ENCODE results near the gene CIT. TPM values are rescaled to one million over a fixed set of nuclear protein-coding genes. Genes with fewer than 3 reads are reported as not detected.

CIT gene
- total and polyA plus RNA-seq, 2 donors (not counting 3 experiments of a cell fraction or from before 2014, with no cell fraction given), result 13.3 to 61.8 TPM

DNA sequence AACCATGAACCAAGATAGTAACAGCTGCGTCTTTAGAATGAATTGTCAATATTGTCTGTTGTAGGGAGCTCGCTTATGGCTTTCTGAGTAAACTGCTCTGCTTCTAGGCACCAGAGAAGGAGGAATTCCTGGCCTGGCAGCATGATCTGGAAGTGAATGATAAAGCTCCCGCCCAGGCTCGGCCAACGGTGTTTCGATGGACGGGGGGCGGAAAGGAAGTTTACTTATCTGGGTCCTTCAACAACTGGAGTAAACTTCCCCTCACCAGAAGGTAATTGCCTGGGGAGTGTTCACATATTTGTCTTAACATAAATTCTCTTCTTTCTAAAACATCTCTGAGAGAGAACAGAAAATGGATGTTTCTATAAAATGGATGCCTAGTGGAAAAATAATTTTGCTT, 204.9 kb downstream of the CIT start:
- peaks cover 4% of the 10 kb centered on the region for H3K79me2 ChIP-seq (ENCODE audit: control insufficient read depth, insufficient read depth, low read length)
- H3K9me1 ChIP-seq (replicated peaks; ENCODE audit: control insufficient read depth, extremely low read depth, insufficient read depth, low read length), result no peaks in the 10 kb centered on the region
- POLR2A ChIA-PET, result no interaction called here
- H3K9me3 ChIP-seq (replicated peaks; ENCODE audit: control insufficient read depth, insufficient read depth, low read length), result no peaks in the 10 kb centered on the region
- no peak overlapping the region for H3K27ac ChIP-seq (ENCODE audit: insufficient read depth, low read depth, low read length)
- H3K4me2 ChIP-seq (ENCODE audit: insufficient read depth, low read length), result no peak overlapping the region
- H3K27me3 ChIP-seq (ENCODE audit: control insufficient read depth in 2 of 2, insufficient read depth in 2 of 2, low read length in 2 of 2), result no peaks in the 10 kb centered on the region
- CTCF ChIA-PET, result interaction anchor here (0.7 to 4.2 kb wide), 3 partner anchors 10 to 108 kb away, joined by 3 to 30 read pairs (median 3); no protein-coding TSS in a partner anchor
- peaks cover 6% of the 10 kb centered on the region in 2 experiments for H3K36me3 ChIP-seq (ENCODE audit: control insufficient read depth in 2 of 2, extremely low read depth in 1 of 2, insufficient read depth in 2 of 2, low read length in 2 of 2)
- H3K9ac ChIP-seq (replicated peaks; ENCODE audit: extremely low read depth, insufficient read depth, low read length), result no peak overlapping the region
- intact Hi-C loops (cut with micrococcal nuclease) (no loop called here), dilution Hi-C loops (cut with MboI; ENCODE audit: extremely low pct_ligation_motif_present, low sequenced_read_pairs) (no loop called here)
- FAIRE-seq, result no peak
- H3K4me3 ChIP-seq (replicated peaks in 1 of 3; ENCODE audit: insufficient read depth in 1 of 3, low read depth in 1 of 3, low read length in 3 of 3), result no peak overlapping the region
- peaks cover 36% of the 10 kb centered on the region for H3K4me1 ChIP-seq (ENCODE audit: control insufficient read depth, extremely low read depth, insufficient read depth, low read length)
- DNase-seq (ENCODE audit: low read depth, low spot score), result no peak
- no peaks in the 10 kb centered on the region for H4K20me1 ChIP-seq (replicated peaks; ENCODE audit: control insufficient read depth, extremely low read depth, insufficient read depth, low read length)
- H2AFZ ChIP-seq (ENCODE audit: low read depth, low read length), result no peak overlapping the region
- TF ChIP-seq GATA2 (IDR thresholded peaks at IDR 0.05; ENCODE audit: insufficient read depth, insufficient read length, low read depth, low read length) (no peak), MYC (IDR thresholded peaks at IDR 0.05; ENCODE audit: low read depth, low read length) (no peak), FOS (IDR thresholded peaks at IDR 0.05; ENCODE audit: borderline replicate concordance, insufficient read depth, low read length) (no peak), JUN (IDR thresholded peaks at IDR 0.05; ENCODE audit: borderline replicate concordance, insufficient read depth, insufficient read length, low read depth) (no peak), EZH2 (IDR thresholded peaks at IDR 0.05; ENCODE audit: borderline replicate concordance, low read depth, low read length, severe bottlenecking) (no peak), CTCF (IDR thresholded peaks at IDR 0.05; ENCODE audit: extremely low read depth in 1 of 2, insufficient read depth in 1 of 2, low read depth in 1 of 2, low read length in 2 of 2) (no peak)
- no TSS peak for BruUV-seq (replicated peaks)
